ENCODE results near the gene BAK1. TPM values are rescaled to one million over a fixed set of nuclear protein-coding genes. Genes with fewer than 3 reads are reported as not detected.

Gene BAK1
- total and polyA plus RNA-seq, 2 of the 13 experiments (the other 11 are each of a cell fraction or from before 2014, with no cell fraction given) = 15.0 to 23.8 TPM

DNA sequence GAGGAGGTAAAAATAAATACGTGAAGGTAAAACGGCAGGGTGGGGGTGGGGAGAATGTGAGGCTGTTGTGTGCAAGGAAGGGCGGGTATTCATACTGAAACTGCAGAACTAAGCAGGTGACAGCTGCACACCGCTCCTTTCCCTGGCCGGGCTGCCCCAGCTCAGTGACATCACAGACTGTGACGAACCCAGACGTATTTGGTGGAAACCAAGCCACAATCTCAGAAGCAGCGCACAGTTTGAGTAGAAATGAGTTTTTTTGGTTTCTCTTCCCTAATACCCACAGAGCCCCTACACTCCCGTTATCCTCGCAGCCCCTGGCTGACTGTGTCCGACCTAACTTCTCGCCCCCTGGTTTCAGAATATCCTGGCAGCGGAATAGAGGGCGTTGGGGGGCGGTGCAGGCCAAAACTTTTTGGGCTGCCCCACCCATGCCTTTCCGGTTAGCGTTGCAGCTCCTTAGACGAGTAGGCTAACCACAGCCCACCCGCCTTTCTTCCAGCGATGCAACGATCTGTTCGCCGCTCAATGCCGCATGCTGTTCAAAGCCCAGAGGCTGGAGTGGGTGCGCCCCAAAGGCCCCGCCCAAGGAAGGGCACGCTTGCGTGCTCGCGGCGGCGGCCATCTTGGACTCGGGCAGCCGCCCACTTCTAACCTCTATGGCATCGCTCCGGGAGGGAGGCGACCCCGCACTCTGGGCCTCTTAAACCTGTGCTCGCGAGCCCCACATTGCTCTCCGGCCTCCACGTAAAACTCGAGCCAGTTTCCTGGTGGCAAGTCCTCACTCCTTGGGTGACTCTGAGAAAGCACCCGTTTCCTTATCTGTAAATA, 9.1 kb downstream of the BAK1 start (continued):
- TF ChIP-seq, protein P1, sequence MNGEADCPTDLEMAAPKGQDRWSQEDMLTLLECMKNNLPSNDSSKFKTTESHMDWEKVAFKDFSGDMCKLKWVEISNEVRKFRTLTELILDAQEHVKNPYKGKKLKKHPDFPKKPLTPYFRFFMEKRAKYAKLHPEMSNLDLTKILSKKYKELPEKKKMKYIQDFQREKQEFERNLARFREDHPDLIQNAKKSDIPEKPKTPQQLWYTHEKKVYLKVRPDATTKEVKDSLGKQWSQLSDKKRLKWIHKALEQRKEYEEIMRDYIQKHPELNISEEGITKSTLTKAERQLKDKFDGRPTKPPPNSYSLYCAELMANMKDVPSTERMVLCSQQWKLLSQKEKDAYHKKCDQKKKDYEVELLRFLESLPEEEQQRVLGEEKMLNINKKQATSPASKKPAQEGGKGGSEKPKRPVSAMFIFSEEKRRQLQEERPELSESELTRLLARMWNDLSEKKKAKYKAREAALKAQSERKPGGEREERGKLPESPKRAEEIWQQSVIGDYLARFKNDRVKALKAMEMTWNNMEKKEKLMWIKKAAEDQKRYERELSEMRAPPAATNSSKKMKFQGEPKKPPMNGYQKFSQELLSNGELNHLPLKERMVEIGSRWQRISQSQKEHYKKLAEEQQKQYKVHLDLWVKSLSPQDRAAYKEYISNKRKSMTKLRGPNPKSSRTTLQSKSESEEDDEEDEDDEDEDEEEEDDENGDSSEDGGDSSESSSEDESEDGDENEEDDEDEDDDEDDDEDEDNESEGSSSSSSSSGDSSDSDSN (CRISPR knock-in tag; IDR thresholded peaks at IDR 0.05) = peak; percentile 59
- TF ChIP-seq NCOA1 (CRISPR knock-in tag; IDR thresholded peaks at IDR 0.05) (0 out of 2 replicates have a peak, but pooled peaks have one; percentile 39), ARNT (IDR thresholded peaks at IDR 0.05) (no peak), MEIS2 (CRISPR knock-in tag; IDR thresholded peaks at IDR 0.05) (0 out of 2 replicates have a peak, but pooled peaks have one; percentile 16), KDM3A (CRISPR knock-in tag; IDR thresholded peaks at IDR 0.05; ENCODE audit: low read depth) (peak; percentile 71; the same call in 1 of the 2 replicates)
- TF ChIP-seq, protein P2, sequence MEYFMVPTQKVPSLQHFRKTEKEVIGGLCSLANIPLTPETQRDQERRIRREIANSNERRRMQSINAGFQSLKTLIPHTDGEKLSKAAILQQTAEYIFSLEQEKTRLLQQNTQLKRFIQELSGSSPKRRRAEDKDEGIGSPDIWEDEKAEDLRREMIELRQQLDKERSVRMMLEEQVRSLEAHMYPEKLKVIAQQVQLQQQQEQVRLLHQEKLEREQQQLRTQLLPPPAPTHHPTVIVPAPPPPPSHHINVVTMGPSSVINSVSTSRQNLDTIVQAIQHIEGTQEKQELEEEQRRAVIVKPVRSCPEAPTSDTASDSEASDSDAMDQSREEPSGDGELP (IDR thresholded peaks at IDR 0.05; ENCODE audit: borderline replicate concordance, low read depth) = peak; percentile 9; the same call in 1 of the 2 replicates
- TF ChIP-seq, protein P3, sequence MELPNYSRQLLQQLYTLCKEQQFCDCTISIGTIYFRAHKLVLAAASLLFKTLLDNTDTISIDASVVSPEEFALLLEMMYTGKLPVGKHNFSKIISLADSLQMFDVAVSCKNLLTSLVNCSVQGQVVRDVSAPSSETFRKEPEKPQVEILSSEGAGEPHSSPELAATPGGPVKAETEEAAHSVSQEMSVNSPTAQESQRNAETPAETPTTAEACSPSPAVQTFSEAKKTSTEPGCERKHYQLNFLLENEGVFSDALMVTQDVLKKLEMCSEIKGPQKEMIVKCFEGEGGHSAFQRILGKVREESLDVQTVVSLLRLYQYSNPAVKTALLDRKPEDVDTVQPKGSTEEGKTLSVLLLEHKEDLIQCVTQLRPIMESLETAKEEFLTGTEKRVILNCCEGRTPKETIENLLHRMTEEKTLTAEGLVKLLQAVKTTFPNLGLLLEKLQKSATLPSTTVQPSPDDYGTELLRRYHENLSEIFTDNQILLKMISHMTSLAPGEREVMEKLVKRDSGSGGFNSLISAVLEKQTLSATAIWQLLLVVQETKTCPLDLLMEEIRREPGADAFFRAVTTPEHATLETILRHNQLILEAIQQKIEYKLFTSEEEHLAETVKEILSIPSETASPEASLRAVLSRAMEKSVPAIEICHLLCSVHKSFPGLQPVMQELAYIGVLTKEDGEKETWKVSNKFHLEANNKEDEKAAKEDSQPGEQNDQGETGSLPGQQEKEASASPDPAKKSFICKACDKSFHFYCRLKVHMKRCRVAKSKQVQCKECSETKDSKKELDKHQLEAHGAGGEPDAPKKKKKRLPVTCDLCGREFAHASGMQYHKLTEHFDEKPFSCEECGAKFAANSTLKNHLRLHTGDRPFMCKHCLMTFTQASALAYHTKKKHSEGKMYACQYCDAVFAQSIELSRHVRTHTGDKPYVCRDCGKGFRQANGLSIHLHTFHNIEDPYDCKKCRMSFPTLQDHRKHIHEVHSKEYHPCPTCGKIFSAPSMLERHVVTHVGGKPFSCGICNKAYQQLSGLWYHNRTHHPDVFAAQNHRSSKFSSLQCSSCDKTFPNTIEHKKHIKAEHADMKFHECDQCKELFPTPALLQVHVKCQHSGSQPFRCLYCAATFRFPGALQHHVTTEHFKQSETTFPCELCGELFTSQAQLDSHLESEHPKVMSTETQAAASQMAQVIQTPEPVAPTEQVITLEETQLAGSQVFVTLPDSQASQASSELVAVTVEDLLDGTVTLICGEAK (IDR thresholded peaks at IDR 0.05) = no peak
- TF ChIP-seq, protein P3 (CRISPR knock-in tag; IDR thresholded peaks at IDR 0.05) = peak; percentile 72
- TF ChIP-seq, protein P4, sequence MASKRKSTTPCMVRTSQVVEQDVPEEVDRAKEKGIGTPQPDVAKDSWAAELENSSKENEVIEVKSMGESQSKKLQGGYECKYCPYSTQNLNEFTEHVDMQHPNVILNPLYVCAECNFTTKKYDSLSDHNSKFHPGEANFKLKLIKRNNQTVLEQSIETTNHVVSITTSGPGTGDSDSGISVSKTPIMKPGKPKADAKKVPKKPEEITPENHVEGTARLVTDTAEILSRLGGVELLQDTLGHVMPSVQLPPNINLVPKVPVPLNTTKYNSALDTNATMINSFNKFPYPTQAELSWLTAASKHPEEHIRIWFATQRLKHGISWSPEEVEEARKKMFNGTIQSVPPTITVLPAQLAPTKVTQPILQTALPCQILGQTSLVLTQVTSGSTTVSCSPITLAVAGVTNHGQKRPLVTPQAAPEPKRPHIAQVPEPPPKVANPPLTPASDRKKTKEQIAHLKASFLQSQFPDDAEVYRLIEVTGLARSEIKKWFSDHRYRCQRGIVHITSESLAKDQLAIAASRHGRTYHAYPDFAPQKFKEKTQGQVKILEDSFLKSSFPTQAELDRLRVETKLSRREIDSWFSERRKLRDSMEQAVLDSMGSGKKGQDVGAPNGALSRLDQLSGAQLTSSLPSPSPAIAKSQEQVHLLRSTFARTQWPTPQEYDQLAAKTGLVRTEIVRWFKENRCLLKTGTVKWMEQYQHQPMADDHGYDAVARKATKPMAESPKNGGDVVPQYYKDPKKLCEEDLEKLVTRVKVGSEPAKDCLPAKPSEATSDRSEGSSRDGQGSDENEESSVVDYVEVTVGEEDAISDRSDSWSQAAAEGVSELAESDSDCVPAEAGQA (IDR thresholded peaks at IDR 0.05; ENCODE audit: low read depth) = peak; percentile 92
- TF ChIP-seq, protein P4 (CRISPR knock-in tag; IDR thresholded peaks at IDR 0.05; ENCODE audit: borderline replicate concordance) = no peak

Measured in HepG2 (cell line).